Urothelium cell line (cell line): ENCODE measurements around the gene BTNL8.

Experiments used
- DNase-seq: peaks from one replicate; pipeline ENCODE4 v3.0.0; 2011; ENCODE audit warnings: low spot score, mixed read lengths
- FAIRE-seq: peaks from 2 replicates; lab custom pipeline; 2011; peaks lifted over from hg19 to GRCh38; lab: Jason Lieb, UNC

Gene BTNL8

GRCh38 chr5:180950291-180950949 is 51.5 kb downstream of the BTNL8 start:
- DNase-seq (peak; percentile 51), FAIRE-seq (no peak)

- DNase-seq: no peak
- no peak for FAIRE-seq
These were observed 60.7 kb downstream of the BTNL8 start for GRCh38 chr5:180959661-180960060.

GRCh38 chr5:180960209-180960608 is 61.2 kb downstream of the BTNL8 start:
- DNase-seq: peak; percentile 12
- FAIRE-seq: no peak

GRCh38 chr5:180969406-180969805 is 70.4 kb downstream of the BTNL8 start:
- no peak for FAIRE-seq
- no peak for DNase-seq

- FAIRE-seq (no peak), DNase-seq (no peak)
These were observed 71.4 kb downstream of the BTNL8 start for GRCh38 chr5:180970336-180970735.

- FAIRE-seq (no peak), DNase-seq (no peak)
These were observed 71.9 kb downstream of the BTNL8 start for GRCh38 chr5:180970875-180971274.

GRCh38 chr5:180974612-180975315 is 75.8 kb downstream of the BTNL8 start:
- DNase-seq (no peak), FAIRE-seq (no peak)

GRCh38 chr5:180975338-180975737 is 76.4 kb downstream of the BTNL8 start:
- DNase-seq: no peak

GRCh38 chr5:180976518-180976917 is 77.6 kb downstream of the BTNL8 start:
- peak; percentile 26 for DNase-seq
- no peak for FAIRE-seq

More at GRCh38 chr5:180975338-180975737, 76.4 kb downstream of the BTNL8 start:
- no peak for FAIRE-seq

GRCh38 chr5:180977852-180978251 is 78.9 kb downstream of the BTNL8 start:
- FAIRE-seq (no peak), DNase-seq (no peak)

GRCh38 chr5:180982008-180982741 is 83.2 kb downstream of the BTNL8 start:
- DNase-seq (no peak), FAIRE-seq (no peak)

GRCh38 chr5:180988016-180988415 is 89.1 kb downstream of the BTNL8 start:
- no peak for DNase-seq
- FAIRE-seq: no peak

GRCh38 chr5:180988592-180988991 is 89.6 kb downstream of the BTNL8 start, which contains the start of gene BTNL3:
BTNL3 (plus strand) TSS chr5:180988846; CDS start chr5:180989029, 183 bp downstream.
- no peak for FAIRE-seq

GRCh38 chr5:180990086-180990881 is 91.3 kb downstream of the BTNL8 start:
- DNase-seq (no peak), FAIRE-seq (no peak)

More at GRCh38 chr5:180988592-180988991, 89.6 kb downstream of the BTNL8 start, which contains the start of gene BTNL3:
- no peak for DNase-seq

GRCh38 chr5:180990882-180991242 is 91.9 kb downstream of the BTNL8 start:
- no peak for DNase-seq
- no peak for FAIRE-seq
